NB4 (cell line): Measurements from ENCODE around the gene VPS39.

Source experiments
- TF ChIP-seq, protein P1 (sequence below): IDR thresholded peaks from 2 replicates; pipeline ENCODE4 v1.6.1; 2011; ENCODE audit warnings: low read depth, low read length
- TF ChIP-seq, protein P2 (sequence below): IDR thresholded peaks from one replicate; pipeline ENCODE4 v1.5.1; 2012; ENCODE audit warnings: low read depth, low read length

GRCh38 chr15:42213511-42213910, 5.4 kb upstream of the VPS39 start:
- TF ChIP-seq, protein P1, sequence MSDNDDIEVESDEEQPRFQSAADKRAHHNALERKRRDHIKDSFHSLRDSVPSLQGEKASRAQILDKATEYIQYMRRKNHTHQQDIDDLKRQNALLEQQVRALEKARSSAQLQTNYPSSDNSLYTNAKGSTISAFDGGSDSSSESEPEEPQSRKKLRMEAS = no peak
- TF ChIP-seq, protein P2, sequence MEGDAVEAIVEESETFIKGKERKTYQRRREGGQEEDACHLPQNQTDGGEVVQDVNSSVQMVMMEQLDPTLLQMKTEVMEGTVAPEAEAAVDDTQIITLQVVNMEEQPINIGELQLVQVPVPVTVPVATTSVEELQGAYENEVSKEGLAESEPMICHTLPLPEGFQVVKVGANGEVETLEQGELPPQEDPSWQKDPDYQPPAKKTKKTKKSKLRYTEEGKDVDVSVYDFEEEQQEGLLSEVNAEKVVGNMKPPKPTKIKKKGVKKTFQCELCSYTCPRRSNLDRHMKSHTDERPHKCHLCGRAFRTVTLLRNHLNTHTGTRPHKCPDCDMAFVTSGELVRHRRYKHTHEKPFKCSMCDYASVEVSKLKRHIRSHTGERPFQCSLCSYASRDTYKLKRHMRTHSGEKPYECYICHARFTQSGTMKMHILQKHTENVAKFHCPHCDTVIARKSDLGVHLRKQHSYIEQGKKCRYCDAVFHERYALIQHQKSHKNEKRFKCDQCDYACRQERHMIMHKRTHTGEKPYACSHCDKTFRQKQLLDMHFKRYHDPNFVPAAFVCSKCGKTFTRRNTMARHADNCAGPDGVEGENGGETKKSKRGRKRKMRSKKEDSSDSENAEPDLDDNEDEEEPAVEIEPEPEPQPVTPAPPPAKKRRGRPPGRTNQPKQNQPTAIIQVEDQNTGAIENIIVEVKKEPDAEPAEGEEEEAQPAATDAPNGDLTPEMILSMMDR = no peak
